ENCODE measurements around the gene CEP135.

The CEP135 gene

GRCh38 chr4:56048702-56049431 is 100.1 kb downstream of the CEP135 start:
- Mint-ChIP-seq H3K27ac (peak overlapping the region; percentile 87), H3K9me3 (no peaks in the 10 kb centered on the region), H3K36me3 (ENCODE audit: low read depth) (peaks cover 5% of the 10 kb centered on the region), H3K27me3 (ENCODE audit: low read depth, poor library complexity) (peaks cover 3% of the 10 kb centered on the region), H3K4me1 (peaks cover 33% of the 10 kb centered on the region), H3K4me3 (peak overlapping the region; percentile 86)
- TF ChIP-seq, protein P1, sequence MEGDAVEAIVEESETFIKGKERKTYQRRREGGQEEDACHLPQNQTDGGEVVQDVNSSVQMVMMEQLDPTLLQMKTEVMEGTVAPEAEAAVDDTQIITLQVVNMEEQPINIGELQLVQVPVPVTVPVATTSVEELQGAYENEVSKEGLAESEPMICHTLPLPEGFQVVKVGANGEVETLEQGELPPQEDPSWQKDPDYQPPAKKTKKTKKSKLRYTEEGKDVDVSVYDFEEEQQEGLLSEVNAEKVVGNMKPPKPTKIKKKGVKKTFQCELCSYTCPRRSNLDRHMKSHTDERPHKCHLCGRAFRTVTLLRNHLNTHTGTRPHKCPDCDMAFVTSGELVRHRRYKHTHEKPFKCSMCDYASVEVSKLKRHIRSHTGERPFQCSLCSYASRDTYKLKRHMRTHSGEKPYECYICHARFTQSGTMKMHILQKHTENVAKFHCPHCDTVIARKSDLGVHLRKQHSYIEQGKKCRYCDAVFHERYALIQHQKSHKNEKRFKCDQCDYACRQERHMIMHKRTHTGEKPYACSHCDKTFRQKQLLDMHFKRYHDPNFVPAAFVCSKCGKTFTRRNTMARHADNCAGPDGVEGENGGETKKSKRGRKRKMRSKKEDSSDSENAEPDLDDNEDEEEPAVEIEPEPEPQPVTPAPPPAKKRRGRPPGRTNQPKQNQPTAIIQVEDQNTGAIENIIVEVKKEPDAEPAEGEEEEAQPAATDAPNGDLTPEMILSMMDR (IDR thresholded peaks at IDR 0.05) = no peak
- peak; percentile 82 for DNase-seq

DNA sequence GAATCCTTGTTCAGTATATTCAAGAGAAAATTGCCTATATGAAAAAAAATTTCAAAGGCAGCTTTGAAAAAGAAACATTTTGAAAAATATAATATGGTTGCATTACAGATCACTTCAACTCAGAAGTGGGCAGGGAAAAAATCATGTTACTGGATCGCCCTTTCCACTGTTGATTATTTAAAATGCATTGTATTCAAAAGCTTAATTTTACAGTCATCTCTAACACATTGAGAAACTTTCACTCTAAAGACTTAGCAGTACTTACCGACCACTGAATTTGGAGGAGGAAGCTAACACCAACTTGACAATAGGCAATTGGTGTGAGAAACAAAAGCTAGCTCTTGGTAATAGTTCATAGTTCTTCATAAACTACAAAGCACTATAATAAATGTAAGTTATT is 101.9 kb downstream of the CEP135 start:
- Mint-ChIP-seq H3K27me3 (ENCODE audit: low read depth, poor library complexity) (no peaks in the 10 kb centered on the region), H3K27ac (peak overlapping the region; percentile 96), H3K36me3 (ENCODE audit: low read depth) (peaks cover 5% of the 10 kb centered on the region), H3K4me1 (peaks cover 51% of the 10 kb centered on the region), H3K9me3 (no peaks in the 10 kb centered on the region), H3K4me3 (peak overlapping the region; percentile 95)
- DNase-seq = no peak
- TF ChIP-seq, protein P1 (IDR thresholded peaks at IDR 0.05) = no peak

DNA sequence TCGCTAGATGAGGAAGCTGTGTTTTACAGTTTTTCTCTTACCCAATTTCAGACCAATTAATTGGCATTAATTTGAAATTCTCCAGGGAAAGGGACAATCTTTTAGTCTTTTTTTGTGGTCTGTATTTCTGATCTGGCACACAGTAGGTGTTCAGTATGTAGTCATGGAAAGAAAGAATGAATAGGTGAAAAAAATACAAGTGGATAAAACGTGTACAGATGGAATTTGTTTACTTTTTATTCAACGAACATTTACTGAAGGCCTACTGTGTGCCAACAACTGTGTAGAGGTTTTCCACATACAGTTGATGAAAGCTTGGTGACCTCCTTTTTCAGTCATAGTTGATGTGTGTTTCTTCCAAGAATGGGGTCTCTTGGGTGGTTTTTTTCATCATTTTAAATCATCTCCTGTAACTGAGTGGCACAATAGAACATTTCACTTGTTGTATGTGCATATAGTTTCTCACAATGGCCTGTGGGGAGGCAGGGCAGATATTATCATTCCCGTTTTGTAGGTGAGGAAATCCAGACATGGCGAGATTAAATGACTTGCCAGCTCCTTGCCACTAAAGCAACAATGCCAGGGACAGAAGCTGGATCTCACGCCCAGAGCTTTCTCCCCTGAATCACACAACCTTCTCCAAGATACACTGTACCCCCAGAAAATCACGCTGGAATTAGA is 102.4 kb downstream of the CEP135 start:
- DNase-seq = no peak
- Mint-ChIP-seq H3K4me3 (peak overlapping the region; percentile 95), H3K27ac (peak overlapping the region; percentile 96), H3K9me3 (no peaks in the 10 kb centered on the region), H3K27me3 (ENCODE audit: low read depth, poor library complexity) (no peaks in the 10 kb centered on the region), H3K4me1 (peaks cover 56% of the 10 kb centered on the region), H3K36me3 (ENCODE audit: low read depth) (peaks cover 5% of the 10 kb centered on the region)
- TF ChIP-seq, protein P1 (IDR thresholded peaks at IDR 0.05) = no peak

GRCh38 chr4:56051710-56052075 is 102.9 kb downstream of the CEP135 start:
- Mint-ChIP-seq H3K27me3 (ENCODE audit: low read depth, poor library complexity) (no peaks in the 10 kb centered on the region), H3K27ac (no peak overlapping the region), H3K9me3 (no peaks in the 10 kb centered on the region), H3K4me3 (peak overlapping the region; percentile 95), H3K4me1 (peaks cover 60% of the 10 kb centered on the region), H3K36me3 (ENCODE audit: low read depth) (peaks cover 5% of the 10 kb centered on the region)
- TF ChIP-seq, protein P1 (IDR thresholded peaks at IDR 0.05) = no peak
- no peak for DNase-seq

DNA sequence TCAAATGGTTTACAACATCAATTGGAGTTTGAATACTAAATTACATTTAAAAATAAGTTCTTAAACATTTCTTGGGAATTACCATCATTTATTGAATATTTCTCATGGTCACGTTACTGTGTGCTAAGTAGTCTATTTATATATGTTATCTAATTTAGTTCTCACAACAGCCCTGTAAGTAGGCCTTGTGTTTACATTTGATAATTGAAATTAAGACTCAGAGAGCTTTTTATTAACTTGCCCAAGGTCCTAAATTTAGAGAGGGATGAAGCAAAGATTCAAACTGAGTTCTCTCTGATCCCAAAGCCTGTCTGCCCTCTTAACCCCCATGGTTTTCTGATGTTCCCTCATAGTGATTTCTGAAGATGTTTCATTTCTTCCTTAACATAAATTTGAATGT is 103.7 kb downstream of the CEP135 start:
- Mint-ChIP-seq H3K27ac (peak overlapping the region; percentile 72), H3K36me3 (ENCODE audit: low read depth) (peaks cover 10% of the 10 kb centered on the region), H3K4me3 (peak overlapping the region; percentile 52)

More for the DNA sequence above, 103.7 kb downstream of the CEP135 start:
- no peak for DNase-seq
- H3K4me1 Mint-ChIP-seq = peaks cover 66% of the 10 kb centered on the region
- no peaks in the 10 kb centered on the region for H3K27me3 Mint-ChIP-seq (ENCODE audit: low read depth, poor library complexity)
- H3K9me3 Mint-ChIP-seq = no peaks in the 10 kb centered on the region
- TF ChIP-seq, protein P1 (IDR thresholded peaks at IDR 0.05) = no peak

All from nephron progenitor cell (in vitro differentiated cells).